ENCODE results near the gene KCNMB3.

DNA sequence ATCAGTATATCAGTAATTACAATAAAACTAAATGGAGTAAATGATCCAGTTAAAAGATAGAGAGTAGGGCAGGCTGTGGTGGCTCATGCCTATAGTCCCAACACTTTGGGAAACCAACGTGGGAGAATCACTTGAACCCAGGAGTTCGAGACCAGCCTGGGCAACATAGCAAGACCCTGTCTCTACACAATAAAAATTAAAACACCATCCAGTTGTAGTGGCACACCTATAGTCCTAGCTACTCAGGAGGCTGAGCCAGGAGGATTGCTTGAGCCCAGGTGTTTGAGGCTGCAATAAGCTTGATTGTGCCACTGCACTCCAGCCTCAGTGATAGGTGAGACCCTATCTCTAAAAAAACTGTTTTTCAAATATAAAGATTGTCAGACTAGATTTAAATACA, 5.9 kb upstream of the KCNMB3 start:
- TF ChIP-seq, protein P1, sequence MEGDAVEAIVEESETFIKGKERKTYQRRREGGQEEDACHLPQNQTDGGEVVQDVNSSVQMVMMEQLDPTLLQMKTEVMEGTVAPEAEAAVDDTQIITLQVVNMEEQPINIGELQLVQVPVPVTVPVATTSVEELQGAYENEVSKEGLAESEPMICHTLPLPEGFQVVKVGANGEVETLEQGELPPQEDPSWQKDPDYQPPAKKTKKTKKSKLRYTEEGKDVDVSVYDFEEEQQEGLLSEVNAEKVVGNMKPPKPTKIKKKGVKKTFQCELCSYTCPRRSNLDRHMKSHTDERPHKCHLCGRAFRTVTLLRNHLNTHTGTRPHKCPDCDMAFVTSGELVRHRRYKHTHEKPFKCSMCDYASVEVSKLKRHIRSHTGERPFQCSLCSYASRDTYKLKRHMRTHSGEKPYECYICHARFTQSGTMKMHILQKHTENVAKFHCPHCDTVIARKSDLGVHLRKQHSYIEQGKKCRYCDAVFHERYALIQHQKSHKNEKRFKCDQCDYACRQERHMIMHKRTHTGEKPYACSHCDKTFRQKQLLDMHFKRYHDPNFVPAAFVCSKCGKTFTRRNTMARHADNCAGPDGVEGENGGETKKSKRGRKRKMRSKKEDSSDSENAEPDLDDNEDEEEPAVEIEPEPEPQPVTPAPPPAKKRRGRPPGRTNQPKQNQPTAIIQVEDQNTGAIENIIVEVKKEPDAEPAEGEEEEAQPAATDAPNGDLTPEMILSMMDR (conservative IDR thresholded peaks at IDR 0.05; ENCODE audit: low read length), result no peak
- no peak for TF ChIP-seq EZH2phosphoT487 (IDR thresholded peaks at IDR 0.05; ENCODE audit: borderline replicate concordance)

Data from Loucy (cell line).